MM.1S (cell line): Measurements from ENCODE around the gene ADGRG2.

Experiments
- DNase-seq: peaks from one replicate; pipeline ENCODE4 v3.0.0-alpha.2; 2015
- H2AFZ ChIP-seq: fragments of 300-600 bp; sonication (generic); 2 replicates; pipeline ENCODE4 v1.6.0; 2016; ENCODE audit warnings: antibody characterized with exemption, low read length
- H3F3A ChIP-seq: fragments of 300-600 bp; sonication (generic); 2 replicates; pipeline ENCODE4 v1.6.1; 2016; ENCODE audit warnings: mild to moderate bottlenecking, antibody characterized with exemption, low read length, moderate library complexity, mixed read lengths; ENCODE audit not compliant: insufficient read depth
- H3K27ac ChIP-seq: fragments of 300-600 bp; sonication (generic); 2 replicates; pipeline ENCODE4 v1.5.1; 2016; ENCODE audit warnings: mild to moderate bottlenecking, low read length
- H3K27me3 ChIP-seq: fragments of 300-600 bp; sonication (generic); replicated peaks from 2 replicates; pipeline ENCODE4 v1.6.0; 2016; ENCODE audit warnings: low read length; ENCODE audit not compliant: insufficient read depth
- H3K36me3 ChIP-seq: fragments of 300-600 bp; sonication (generic); replicated peaks from 2 replicates; pipeline ENCODE4 v1.6.1; 2016; ENCODE audit warnings: mild to moderate bottlenecking, low read length, mixed read lengths; ENCODE audit not compliant: insufficient read depth
- H3K4me1 ChIP-seq: fragments of 300-600 bp; sonication (generic); 2 replicates; pipeline ENCODE4 v1.6.1; 2016; ENCODE audit warnings: low read length, mixed read lengths
- H3K4me2 ChIP-seq: fragments of 300-600 bp; sonication (generic); 2 replicates; pipeline ENCODE4 v1.6.0; 2016; ENCODE audit warnings: low read depth, low read length
- H3K4me3 ChIP-seq: fragments of 300-600 bp; sonication (generic); 2 replicates; pipeline ENCODE4 v1.5.1; 2016; ENCODE audit warnings: low read length, mixed read lengths
- H3K79me2 ChIP-seq: fragments of 300-600 bp; sonication (generic); 2 replicates; pipeline ENCODE4 v1.6.1; 2016; ENCODE audit warnings: mixed run types, low read length, mixed read lengths
- H3K9ac ChIP-seq: fragments of 300-600 bp; sonication (generic); 2 replicates; pipeline ENCODE4 v1.6.1; 2016; ENCODE audit warnings: low read length, mixed read lengths
- H3K9me2 ChIP-seq: fragments of 300-600 bp; sonication (generic); replicated peaks from 2 replicates; pipeline ENCODE4 v1.6.1; 2016; ENCODE audit warnings: mild to moderate bottlenecking, low read length, mixed read lengths; ENCODE audit not compliant: insufficient read depth
- H3K9me3 ChIP-seq: fragments of 300-600 bp; sonication (generic); replicated peaks from 2 replicates; pipeline ENCODE4 v1.6.1; 2016; ENCODE audit warnings: mild to moderate bottlenecking, low read length, mixed read lengths; ENCODE audit not compliant: insufficient read depth
- H4K20me1 ChIP-seq: fragments of 300-600 bp; sonication (generic); 2 replicates; pipeline ENCODE4 v1.6.1; 2016; ENCODE audit warnings: mild to moderate bottlenecking, low read length, moderate library complexity, mixed read lengths; ENCODE audit not compliant: insufficient read depth
- CTCF ChIP-seq: fragments of 300-600 bp; sonication (generic); IDR thresholded peaks from 2 replicates; pipeline ENCODE4 v1.5.1; 2016; ENCODE audit warnings: antibody characterized with exemption, low read length, mixed read lengths
- EZH2 ChIP-seq: fragments of 300-600 bp; sonication (generic); optimal IDR thresholded peaks from 2 replicates; pipeline ENCODE3; 2017; ENCODE audit warnings: low read depth, mild to moderate bottlenecking, antibody characterized with exemption, low read length, mixed read lengths
- EZH2phosphoT487 ChIP-seq: fragments of 300-600 bp; sonication (generic); IDR thresholded peaks from 2 replicates; pipeline ENCODE4 v1.6.1; 2018; ENCODE audit warnings: antibody characterized with exemption, low read length

Gene ADGRG2

GRCh38 chrX:19156186-19156585 lies 33.9 kb upstream of the ADGRG2 start:
- H3K4me3 ChIP-seq: no peak overlapping the region
- no peaks in the 10 kb centered on the region for H3K9me2 ChIP-seq
- no peak overlapping the region for H3K4me2 ChIP-seq
- H3K9ac ChIP-seq: no peak overlapping the region
- no peaks in the 10 kb centered on the region for H3K79me2 ChIP-seq
- DNase-seq: no peak
- H3K27me3 ChIP-seq: no peaks in the 10 kb centered on the region
- H3K27ac ChIP-seq: no peak overlapping the region
- no peaks in the 10 kb centered on the region for H4K20me1 ChIP-seq
- no peaks in the 10 kb centered on the region for H3K9me3 ChIP-seq
- H2AFZ ChIP-seq: no peak overlapping the region
- H3K4me1 ChIP-seq: no peaks in the 10 kb centered on the region
- no peaks in the 10 kb centered on the region for H3F3A ChIP-seq
- H3K36me3 ChIP-seq: no peaks in the 10 kb centered on the region
- no peak for TF ChIP-seq EZH2
- no peak for TF ChIP-seq EZH2phosphoT487
- no peak for TF ChIP-seq CTCF

- Histone ChIP-seq H3K9me3 (no peaks in the 10 kb centered on the region), H3K27ac (no peak overlapping the region), H3K4me1 (no peaks in the 10 kb centered on the region), H3K79me2 (no peaks in the 10 kb centered on the region), H3K36me3 (no peaks in the 10 kb centered on the region), H3K27me3 (no peaks in the 10 kb centered on the region), H3K9me2 (no peaks in the 10 kb centered on the region), H4K20me1 (no peaks in the 10 kb centered on the region), H3K4me3 (no peak overlapping the region), H2AFZ (no peak overlapping the region), H3F3A (no peaks in the 10 kb centered on the region), H3K4me2 (no peak overlapping the region), H3K9ac (no peak overlapping the region)
- no peak for DNase-seq
- TF ChIP-seq CTCF: no peak
- no peak for TF ChIP-seq EZH2phosphoT487
- TF ChIP-seq EZH2: no peak
These were observed 30.5 kb upstream of the ADGRG2 start for GRCh38 chrX:19152762-19153161.

GRCh38 chrX:19137067-19137466 lies 14.8 kb upstream of the ADGRG2 start:
- no peak overlapping the region for H3K27ac ChIP-seq
- no peaks in the 10 kb centered on the region for H3K9me3 ChIP-seq
- H4K20me1 ChIP-seq: no peaks in the 10 kb centered on the region
- no peak for DNase-seq
- H3K9ac ChIP-seq: no peak overlapping the region
- no peak overlapping the region for H3K4me3 ChIP-seq
- no peaks in the 10 kb centered on the region for H3K36me3 ChIP-seq
- no peaks in the 10 kb centered on the region for H3K79me2 ChIP-seq
- no peaks in the 10 kb centered on the region for H3K9me2 ChIP-seq
- TF ChIP-seq EZH2phosphoT487: no peak
- TF ChIP-seq EZH2: no peak
- no peak for TF ChIP-seq CTCF
- H3K27me3 ChIP-seq: no peaks in the 10 kb centered on the region
- H3K4me2 ChIP-seq: no peak overlapping the region
- H3K4me1 ChIP-seq: no peaks in the 10 kb centered on the region
- H2AFZ ChIP-seq: no peak overlapping the region
- no peaks in the 10 kb centered on the region for H3F3A ChIP-seq

- Histone ChIP-seq H3K9ac (no peak overlapping the region), H3K4me2 (no peak overlapping the region), H3K9me3 (no peaks in the 10 kb centered on the region), H3K4me3 (no peak overlapping the region), H3K36me3 (no peaks in the 10 kb centered on the region), H3K4me1 (no peaks in the 10 kb centered on the region), H3K27me3 (no peaks in the 10 kb centered on the region), H4K20me1 (no peaks in the 10 kb centered on the region), H3F3A (no peaks in the 10 kb centered on the region), H3K79me2 (no peaks in the 10 kb centered on the region), H3K9me2 (no peaks in the 10 kb centered on the region), H3K27ac (no peak overlapping the region), H2AFZ (no peak overlapping the region)
- TF ChIP-seq CTCF (no peak), EZH2phosphoT487 (no peak), EZH2 (no peak)
- no peak for DNase-seq
These were observed 11.5 kb upstream of the ADGRG2 start for GRCh38 chrX:19133784-19134183.
